Large intestine (tissue), 3 donors: ENCODE results near the gene SPECC1L. TPM values are rescaled to one million over a fixed set of nuclear protein-coding genes. Genes with fewer than 3 reads are reported as not detected.
"Not testable (repeated sequence)": the region's sequence is repeated elsewhere in the genome, so short reads cannot be mapped to it uniquely, and the experiment has no call there.

Source experiments
- DNase-seq, 2 donors: peaks; one replicate each; pipeline versions ENCODE4 v3.0.0 to v3.0.0-alpha.2; 2013
- H3K27ac ChIP-seq: one replicate; pipeline ENCODE4 v1.5.1; 2013; ENCODE audit warnings: low read length
- H3K27me3 ChIP-seq: 2 replicates; pipeline ENCODE4 v1.6.1; 2013; ENCODE audit warnings: low read length; ENCODE audit not compliant: control insufficient read depth, insufficient read depth
- H3K36me3 ChIP-seq: 2 replicates; pipeline ENCODE4 v1.6.1; 2013; ENCODE audit warnings: low read length; ENCODE audit not compliant: control insufficient read depth, insufficient read depth
- H3K4me1 ChIP-seq: one replicate; pipeline ENCODE4 v1.6.1; 2013; ENCODE audit warnings: low read length; ENCODE audit not compliant: control insufficient read depth, insufficient read depth
- H3K4me3 ChIP-seq: one replicate; pipeline ENCODE4 v1.5.1; 2013; ENCODE audit warnings: low read length
- H3K9me3 ChIP-seq: one replicate; pipeline ENCODE4 v1.6.1; 2013; ENCODE audit warnings: mild to moderate bottlenecking, low read depth, low read length, moderate library complexity; ENCODE audit not compliant: control insufficient read depth
- WGBS: methylation state at CpG from one replicate; pipeline ENCODE4 v1.1.5; 2013; ENCODE audit warnings: low lambda C conversion rate; ENCODE audit not compliant: insufficient coverage; 5-methylcytosine and 5-hydroxymethylcytosine counted together
- polyA plus RNA-seq: library from polyadenylated mRNA; unstranded; fragments of 120-200 nt; gene quantifications from one replicate; pipeline ENCODE4 v1.2.1, GENCODE V29; 2013

SPECC1L gene
- polyA plus RNA-seq, 1 donor, result 28.9 TPM

DNA sequence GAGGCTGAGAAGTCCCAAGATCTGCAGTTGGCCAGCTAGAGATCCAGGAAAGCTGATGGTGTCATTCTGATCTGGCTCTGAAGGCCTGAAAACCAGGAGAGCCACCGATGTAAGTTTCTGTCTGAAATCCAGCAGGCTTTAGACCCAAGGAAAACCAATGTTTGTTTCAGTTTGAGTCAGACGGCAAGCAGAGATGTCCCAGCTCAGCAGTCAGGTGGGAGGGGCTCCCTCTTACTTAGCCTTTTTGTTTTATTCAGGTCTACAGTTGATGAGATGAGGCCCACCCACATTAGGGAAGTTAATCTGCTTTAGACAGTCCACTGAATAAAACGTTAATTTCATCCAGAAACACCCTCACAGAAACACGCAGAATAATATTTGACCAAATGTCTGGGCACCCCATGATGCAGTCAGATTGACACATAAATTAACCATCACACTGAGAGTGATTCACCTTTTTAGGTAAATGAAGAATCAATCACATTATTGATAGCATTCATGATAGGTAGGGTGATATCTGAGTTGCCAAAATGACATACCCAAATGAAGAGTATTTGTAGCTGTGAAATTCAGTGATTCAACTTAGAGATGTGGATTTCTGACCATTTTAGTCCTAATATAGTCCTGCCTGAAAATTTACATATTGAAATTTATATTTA is 28.0 kb downstream of the SPECC1L start:
- WGBS, result 71% methylated on average over 1 of the region's 4 CpGs
- peaks cover 21% of the 10 kb centered on the region for H3K4me1 ChIP-seq
- H3K36me3 ChIP-seq, result peaks cover 15% of the 10 kb centered on the region
- not testable (repeated sequence) for H3K9me3 ChIP-seq, H3K27me3 ChIP-seq, H3K27ac ChIP-seq, DNase-seq, H3K4me3 ChIP-seq

DNA sequence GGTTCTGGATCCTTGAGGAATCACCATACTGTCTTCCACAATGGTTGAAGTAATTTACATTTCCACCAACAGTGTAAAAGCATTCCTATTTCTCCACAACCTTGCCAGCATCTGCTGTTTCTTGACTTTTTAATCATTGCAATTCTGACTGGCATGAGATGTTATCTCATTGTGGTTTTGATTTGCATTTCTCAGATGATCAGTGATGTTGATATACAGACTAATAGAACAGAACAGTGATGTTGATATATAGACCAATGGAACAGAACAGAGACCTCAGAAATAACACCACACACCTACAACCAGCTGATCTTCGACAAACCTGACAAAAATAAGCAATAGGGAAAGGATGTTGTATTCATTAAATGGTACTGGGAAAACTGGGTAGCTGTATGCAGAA is 29.9 kb downstream of the SPECC1L start:
- H3K4me1 ChIP-seq, result peaks cover 27% of the 10 kb centered on the region
- DNase-seq, result not testable (repeated sequence)
- no CpG with 5 or more reads among the region's 1 CpG for WGBS

DNA sequence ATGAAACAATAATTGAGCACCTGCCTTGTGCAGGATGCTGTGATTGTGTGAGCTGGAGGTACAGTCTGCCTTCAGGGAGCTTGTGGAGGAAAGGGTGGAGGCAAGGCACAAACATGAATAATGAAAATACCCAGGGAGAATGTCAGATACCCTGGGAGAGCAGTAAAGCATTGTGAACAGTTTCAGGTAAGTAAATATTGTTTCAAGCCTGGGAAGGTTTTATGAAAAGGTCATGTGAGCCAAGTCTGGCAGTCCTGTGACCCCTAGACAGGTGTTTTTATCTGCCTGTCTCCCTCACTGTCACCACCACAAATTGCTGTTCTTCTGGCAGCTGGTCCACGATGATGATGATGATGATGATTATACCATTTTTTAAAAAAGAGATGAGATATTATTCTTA is 32.0 kb downstream of the SPECC1L start:
- H3K4me3 ChIP-seq, result no peak overlapping the region
- no peaks in the 10 kb centered on the region for H3K9me3 ChIP-seq
- peak overlapping the region; percentile 93 for H3K27ac ChIP-seq
- no peaks in the 10 kb centered on the region for H3K27me3 ChIP-seq
- WGBS, result no CpG with 5 or more reads among the region's 1 CpG
- peaks cover 23% of the 10 kb centered on the region for H3K4me1 ChIP-seq
- H3K36me3 ChIP-seq, result peaks cover 26% of the 10 kb centered on the region
- DNase-seq, result peak in 1 of 2 donors; percentile 58

More for the DNA sequence above, 29.9 kb downstream of the SPECC1L start:
- H3K36me3 ChIP-seq, result peaks cover 17% of the 10 kb centered on the region
- not testable (repeated sequence) for H3K4me3 ChIP-seq, H3K27me3 ChIP-seq, H3K27ac ChIP-seq, H3K9me3 ChIP-seq

DNA sequence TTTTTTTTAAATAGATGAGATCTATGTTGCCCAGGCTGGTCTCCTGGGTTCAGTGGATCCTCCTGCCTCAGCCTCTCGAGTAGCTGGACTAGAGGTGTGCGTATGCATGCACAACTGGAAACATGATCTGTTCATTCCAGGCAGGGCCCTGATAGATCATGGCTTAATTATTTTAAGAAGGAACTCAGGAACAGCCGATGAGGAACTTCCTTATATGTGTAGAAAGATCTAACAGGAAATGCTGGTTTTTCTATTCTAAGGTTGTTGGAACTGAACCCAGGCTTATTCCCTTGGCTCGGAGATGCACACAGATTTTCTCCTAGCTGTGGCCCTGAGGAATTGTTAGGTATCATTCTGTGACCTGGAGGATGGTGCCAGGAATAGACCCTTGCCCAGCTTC is 32.4 kb downstream of the SPECC1L start:
- Histone ChIP-seq H3K4me3 (no peak overlapping the region), H3K27me3 (no peaks in the 10 kb centered on the region), H3K27ac (peak overlapping the region; percentile 93), H3K36me3 (peaks cover 27% of the 10 kb centered on the region), H3K9me3 (no peaks in the 10 kb centered on the region), H3K4me1 (peaks cover 23% of the 10 kb centered on the region)
- no peak for DNase-seq
- WGBS, result 60% methylated on average over 1 of the region's 4 CpGs

DNA sequence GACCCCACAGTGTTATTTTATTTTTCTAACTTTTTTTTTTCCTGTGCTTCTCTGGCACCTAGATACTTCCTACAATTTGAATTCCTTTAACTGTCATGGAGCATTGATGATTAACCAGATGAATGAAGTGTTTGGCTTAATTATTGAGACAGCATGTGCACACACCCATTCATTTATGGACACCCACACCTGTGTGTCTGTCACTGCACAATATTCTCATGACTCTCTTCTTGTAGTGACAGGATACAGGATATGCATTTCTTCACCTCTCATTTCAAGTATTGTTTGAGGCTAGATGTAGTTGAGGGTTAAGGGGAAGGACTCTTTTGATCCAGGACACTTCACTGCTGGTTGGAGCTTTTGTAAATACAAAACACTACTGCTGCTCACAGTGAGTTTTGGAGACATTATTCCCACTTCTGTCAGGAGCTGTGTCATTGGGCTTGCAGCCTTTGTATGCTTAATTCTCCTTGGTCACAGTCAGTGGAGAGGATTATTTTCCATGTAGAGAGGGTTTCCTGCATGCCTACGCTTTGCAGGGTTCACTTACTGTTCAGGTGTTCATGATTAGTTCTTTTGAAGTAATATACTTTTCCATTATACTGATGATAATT is 33.5 kb downstream of the SPECC1L start:
- DNase-seq, result peak; percentile 64 to 87
- Histone ChIP-seq H3K27ac (peak overlapping the region; percentile 93), H3K27me3 (no peaks in the 10 kb centered on the region), H3K4me3 (no peak overlapping the region), H3K36me3 (peaks cover 29% of the 10 kb centered on the region), H3K4me1 (peaks cover 23% of the 10 kb centered on the region), H3K9me3 (no peaks in the 10 kb centered on the region)
- no CpG with 5 or more reads among the region's 1 CpG for WGBS

DNA sequence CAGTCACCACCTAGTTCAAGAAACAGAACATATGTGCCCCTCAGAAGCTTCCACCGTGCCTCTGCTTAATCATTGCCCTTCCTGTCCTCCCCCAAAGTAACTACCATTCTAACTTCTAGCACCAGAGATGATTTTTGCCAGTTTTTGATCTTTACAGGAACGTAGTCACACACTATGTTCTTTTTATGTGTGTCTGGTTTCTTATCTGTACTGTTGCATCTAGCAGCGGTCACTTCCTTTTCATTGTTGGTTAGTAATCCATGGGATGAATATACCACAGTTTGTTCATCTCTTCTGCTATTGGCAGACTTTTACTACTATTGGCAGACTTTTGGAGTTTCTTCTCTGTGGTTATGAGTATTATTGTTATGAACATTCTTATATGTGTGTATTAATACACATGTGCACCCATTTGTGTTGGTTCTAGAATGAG is 34.6 kb downstream of the SPECC1L start:
- peak overlapping the region; percentile 93 for H3K27ac ChIP-seq
- 72% methylated on average over 2 of the region's 3 CpGs for WGBS
- H3K9me3 ChIP-seq, result no peaks in the 10 kb centered on the region
- H3K36me3 ChIP-seq, result peaks cover 29% of the 10 kb centered on the region
- no peaks in the 10 kb centered on the region for H3K27me3 ChIP-seq
- no peak overlapping the region for H3K4me3 ChIP-seq
- peaks cover 23% of the 10 kb centered on the region for H3K4me1 ChIP-seq
- no peak for DNase-seq

DNA sequence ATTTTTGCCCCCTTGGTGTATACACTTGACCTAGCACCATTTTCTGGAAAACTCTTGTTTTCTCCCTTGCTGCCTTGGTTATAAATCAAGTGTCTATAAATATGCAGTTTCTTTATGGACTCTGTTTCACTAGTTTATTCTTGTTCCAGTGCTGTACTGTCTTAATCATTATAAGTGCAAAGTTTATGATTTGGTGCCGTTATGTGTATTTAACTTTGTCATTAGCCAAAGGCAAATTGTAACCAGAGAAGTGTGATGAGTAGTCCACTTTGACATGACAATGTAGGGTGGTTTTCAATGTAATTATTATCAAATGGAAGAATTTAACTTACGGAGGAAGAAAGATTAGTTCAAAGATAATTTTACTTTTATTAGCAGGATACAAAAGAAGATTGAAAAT is 40.3 kb downstream of the SPECC1L start:
- WGBS, result 61% methylated on average over 2 of the region's 2 CpGs

DNA sequence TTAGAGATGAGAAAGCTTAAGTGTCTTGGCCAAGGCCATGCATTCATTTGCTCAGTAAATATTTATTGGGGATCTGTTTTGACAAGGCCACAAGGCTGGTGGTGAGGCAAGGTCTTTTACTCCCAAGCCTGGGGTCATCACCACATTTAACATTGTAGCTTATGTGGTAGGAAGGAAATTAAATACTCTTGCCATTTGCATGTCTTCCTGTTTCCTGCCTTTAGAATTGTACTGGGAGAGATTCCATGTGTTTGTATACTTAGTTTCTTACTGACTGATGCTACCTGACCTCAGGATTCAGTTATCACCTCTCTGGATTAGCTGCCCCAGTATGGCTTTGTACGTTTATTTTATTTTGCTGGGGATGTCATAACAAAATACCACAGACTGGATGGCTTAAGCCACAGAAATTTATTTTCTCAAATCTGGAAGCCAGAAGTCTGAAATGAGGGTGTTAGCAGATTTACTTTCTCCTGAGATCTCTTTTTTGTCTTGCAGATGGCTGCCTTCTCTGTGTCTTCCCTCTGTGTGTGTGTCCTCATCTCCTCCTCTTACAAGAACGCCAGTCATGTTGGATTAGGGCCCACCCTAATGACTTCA is 44.8 kb downstream of the SPECC1L start:
- no CpG with 5 or more reads among the region's 2 CpGs for WGBS

More for the DNA sequence above, 40.3 kb downstream of the SPECC1L start:
- Histone ChIP-seq H3K27me3 (no peaks in the 10 kb centered on the region), H3K27ac (no peak overlapping the region), H3K4me3 (no peak overlapping the region), H3K4me1 (no peaks in the 10 kb centered on the region), H3K36me3 (peaks cover 38% of the 10 kb centered on the region), H3K9me3 (no peaks in the 10 kb centered on the region)
- no peak for DNase-seq

DNA sequence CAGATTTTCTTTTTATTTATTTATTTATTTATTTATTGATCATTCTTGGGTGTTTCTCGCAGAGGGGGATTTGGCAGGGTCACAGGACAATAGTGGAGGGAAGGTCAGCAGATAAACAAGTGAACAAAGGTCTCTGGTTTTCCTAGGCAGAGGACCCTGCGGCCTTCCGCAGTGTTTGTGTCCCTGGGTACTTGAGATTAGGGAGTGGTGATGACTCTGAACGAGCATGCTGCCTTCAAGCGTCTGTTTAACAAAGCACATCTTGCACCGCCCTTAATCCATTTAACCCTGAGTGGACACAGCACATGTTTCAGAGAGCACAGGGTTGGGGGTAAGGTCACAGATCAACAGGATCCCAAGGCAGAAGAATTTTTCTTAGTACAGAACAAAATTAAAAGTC is 45.6 kb downstream of the SPECC1L start:
- WGBS, result no CpG with 5 or more reads among the region's 6 CpGs
- not testable (repeated sequence) for H3K4me1 ChIP-seq, H3K9me3 ChIP-seq, H3K4me3 ChIP-seq, H3K27ac ChIP-seq, H3K27me3 ChIP-seq, DNase-seq
- H3K36me3 ChIP-seq, result peaks cover 37% of the 10 kb centered on the region

More for the DNA sequence above, 44.8 kb downstream of the SPECC1L start:
- Histone ChIP-seq H3K9me3 (no peaks in the 10 kb centered on the region), H3K4me1 (no peaks in the 10 kb centered on the region), H3K27ac (no peak overlapping the region), H3K4me3 (no peak overlapping the region), H3K36me3 (peaks cover 35% of the 10 kb centered on the region), H3K27me3 (no peaks in the 10 kb centered on the region)
- DNase-seq, result no peak

DNA sequence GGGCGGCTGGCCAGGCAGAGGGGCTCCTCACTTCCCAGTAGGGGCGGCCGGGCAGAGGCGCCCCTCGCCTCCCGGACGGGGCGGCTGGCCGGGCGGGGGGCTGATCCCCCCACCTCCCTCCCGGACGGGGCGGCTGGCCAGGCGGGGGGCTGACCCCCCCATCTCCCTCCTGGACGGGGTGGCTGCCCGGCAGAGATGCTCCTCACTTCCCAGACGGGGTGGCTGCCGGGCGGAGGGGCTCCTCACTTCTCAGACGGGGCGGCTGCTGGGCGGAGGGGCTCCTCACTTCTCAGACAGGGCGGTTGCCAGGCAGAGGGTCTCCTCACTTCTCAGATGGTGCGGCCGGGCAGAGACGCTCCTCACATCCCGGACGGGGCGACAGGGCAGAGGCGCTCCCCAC is 46.9 kb downstream of the SPECC1L start:
- H3K4me1 ChIP-seq, DNase-seq, H3K4me3 ChIP-seq, H3K27me3 ChIP-seq, H3K27ac ChIP-seq, H3K9me3 ChIP-seq: not testable (repeated sequence)
- H3K36me3 ChIP-seq, result peaks cover 45% of the 10 kb centered on the region
- WGBS, result no CpG with 5 or more reads among the region's 30 CpGs
